HG03469 (cell line): ENCODE data around the gene LACC1.

Experiments used
- ATAC-seq: cut with Tn5 transposase; IDR thresholded peaks from one replicate; pipeline ENCODE4 v1.9.1; 2021; ENCODE audit warnings: mild to moderate bottlenecking, moderate library complexity, moderate number of reproducible peaks; ENCODE audit not compliant: unreplicated experiment

LACC1 gene

DNA sequence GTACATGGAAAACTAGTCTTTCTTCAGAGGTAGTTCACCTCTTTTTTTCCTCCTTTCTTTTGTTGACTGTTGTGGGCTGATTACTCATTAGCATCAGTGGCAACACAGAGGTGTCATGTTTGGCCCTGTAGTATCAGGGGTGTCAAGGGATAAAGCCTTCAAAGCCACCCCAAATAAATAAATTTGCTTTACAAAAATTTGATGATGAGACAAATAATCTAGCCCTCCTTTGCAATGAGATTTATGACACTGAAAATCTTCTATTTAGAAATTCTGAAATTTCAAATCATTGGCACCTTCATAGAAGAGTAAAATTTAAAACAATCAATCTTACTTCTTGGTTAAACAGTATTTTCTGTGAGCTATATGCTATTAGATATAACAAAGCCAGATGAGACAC is 1.9 kb downstream of the LACC1 start:
- ATAC-seq, result no peak

DNA sequence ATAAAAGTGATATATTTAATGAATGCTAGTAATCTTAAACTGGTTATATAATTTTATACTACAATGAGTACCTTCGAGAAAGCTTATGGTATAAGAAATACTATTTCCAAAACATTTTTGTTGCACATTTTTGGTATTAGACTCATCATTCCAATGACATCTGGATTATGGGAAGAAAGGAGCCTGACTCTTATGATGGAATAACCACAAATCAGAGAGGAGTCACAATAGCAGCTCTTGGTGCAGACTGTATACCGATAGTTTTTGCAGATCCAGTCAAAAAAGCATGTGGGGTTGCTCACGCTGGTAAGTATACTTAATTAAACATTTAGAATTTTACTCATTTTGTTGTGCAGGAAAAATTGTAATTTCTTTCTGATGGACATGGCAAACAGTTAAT is 3.9 kb downstream of the LACC1 start:
- no peak for ATAC-seq

DNA sequence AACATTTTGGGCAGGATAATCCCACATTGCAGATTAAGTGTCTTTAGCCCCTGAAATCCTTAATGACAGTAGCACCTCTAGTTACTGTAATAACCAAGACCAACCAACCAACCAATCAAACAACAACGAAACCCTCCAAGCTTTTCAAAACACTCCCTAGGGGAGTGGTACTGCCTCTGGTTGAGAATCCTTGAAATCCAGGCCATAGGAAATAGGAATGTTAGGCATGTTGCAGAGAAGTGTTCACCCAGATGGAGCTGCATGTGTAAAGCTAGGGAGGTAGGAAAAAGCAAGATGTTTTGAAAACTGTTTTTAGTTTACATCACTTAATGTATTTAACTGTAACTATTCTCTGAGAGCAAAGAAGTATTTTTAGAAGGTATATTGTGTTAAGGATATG is 4.5 kb downstream of the LACC1 start:
- ATAC-seq, result no peak

DNA sequence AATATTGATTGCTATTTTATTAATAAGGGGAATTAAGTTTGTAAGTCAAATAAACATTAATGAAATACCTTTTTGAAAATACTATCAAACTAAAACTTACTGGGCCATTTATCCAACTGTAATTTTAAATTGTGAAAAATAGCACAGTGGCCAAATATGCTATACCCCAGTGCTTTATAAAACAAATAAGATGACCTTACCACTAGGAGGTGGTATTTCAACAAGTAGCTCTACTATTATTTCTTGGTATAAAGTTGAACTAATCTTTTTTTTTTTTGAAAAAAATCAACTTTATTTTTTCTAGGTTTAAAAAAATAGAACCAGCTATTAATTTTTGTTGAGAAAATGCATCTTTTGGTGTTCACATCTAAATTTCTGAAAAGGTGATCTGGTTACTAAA is 14.7 kb downstream of the LACC1 start:
- no peak for ATAC-seq

DNA sequence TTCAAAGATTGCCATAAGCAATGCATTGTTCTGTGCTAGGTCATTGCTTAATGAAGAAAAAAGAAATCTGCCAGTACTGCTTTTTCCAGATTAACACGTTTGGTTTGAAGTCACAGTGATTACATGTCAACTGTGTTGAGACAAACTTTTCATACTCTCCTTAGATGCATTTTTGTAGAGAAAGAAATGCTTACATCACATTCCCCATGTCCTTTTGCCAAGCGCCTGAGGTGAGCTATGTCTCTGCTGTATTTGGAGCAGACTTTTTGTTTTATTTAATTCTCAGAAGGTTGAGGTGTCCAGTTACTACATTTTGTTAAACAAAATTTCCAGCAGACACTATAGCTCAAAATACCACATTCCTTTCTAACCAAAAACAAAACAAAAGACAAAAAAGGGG is 16.2 kb downstream of the LACC1 start:
- ATAC-seq, result no peak

DNA sequence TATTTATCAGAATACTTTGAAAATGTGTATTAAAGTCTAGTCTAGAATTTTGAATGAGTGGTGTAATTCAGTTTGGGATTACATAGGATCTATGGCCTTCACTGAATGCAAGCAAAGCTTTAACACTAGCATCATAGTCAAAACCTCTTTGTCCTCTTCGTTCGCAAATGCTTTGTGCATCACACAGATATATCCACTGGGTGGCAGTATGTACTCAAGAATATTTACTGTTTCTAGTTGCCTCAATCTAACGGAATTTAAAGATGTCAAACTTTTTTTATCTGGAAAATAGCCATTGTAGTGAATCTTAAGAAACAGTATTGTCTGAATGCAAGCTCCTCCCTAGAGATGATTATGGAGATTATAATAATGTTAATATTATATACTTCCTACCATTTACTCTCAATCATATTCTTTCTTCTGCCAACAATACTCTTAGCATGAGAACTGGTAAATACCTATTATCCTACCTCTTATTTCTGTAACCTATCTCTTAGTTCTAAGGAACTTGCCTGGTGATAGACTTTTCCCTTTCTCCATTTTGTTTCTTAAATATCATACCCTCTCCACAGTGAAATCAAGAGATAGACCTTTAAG is 25.8 kb downstream of the LACC1 start:
- ATAC-seq, result no peak

DNA sequence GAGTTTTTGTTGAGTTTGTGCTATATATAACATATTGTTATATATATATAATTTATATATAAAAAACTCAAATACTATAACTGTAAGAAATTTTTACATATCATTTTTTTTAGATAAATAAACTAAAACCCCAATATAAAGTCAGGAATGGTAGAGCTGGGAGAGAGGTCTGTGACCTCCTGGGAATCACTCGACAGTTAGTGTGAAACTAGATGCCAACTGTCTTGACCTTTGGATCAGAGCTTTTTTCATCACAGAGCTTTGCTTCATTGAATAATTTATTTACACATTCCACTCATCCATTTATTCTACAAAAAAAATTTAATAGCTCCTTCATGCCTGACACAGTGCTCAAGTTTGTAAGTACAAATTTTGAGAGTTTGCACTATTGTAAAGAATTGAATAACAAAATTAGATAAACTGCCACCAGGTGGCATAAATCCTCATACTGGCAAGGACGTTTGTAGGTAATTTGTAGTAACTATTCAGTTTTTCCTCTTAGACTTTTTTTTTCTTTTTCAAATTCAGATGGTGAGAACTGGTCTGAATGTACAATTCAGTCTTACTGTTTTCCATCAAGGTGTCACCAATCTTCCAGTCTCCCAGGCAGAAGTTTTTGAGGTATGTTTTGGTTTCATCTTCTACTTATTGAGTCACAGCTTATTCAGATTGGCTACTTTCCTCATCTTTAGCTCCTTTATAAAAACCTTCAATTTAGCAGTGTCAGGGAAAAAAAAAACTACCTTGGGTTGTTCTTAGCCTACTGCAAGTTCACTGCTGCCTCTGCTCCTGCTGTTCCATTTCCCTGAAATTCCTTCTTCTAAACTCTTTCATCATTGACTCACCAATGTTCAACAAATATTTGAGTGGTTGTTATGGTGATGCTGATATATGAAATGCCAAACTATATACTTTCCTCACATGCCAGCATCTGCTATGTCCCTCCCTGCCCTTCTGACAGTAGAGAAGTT is 28.7 kb downstream of the LACC1 start:
- ATAC-seq, result no peak

DNA sequence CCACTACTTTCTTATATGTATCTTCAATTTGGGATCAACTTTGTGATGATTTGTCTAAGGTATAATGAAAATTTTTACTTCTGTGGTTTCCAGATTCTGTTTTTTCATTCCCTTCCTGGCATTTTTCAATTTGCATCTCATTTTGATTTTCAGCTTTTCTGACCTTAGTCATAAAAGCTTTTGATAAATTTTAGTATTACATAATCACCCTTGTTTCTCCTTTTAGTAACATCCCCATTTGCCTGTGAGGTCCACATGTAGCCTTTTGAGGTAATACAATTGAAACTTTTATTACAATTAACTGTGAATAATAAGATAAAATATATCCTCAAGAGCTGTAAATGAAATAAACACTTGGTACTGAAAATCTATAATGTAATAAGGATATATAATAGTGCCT is 31.2 kb downstream of the LACC1 start:
- ATAC-seq, result no peak

DNA sequence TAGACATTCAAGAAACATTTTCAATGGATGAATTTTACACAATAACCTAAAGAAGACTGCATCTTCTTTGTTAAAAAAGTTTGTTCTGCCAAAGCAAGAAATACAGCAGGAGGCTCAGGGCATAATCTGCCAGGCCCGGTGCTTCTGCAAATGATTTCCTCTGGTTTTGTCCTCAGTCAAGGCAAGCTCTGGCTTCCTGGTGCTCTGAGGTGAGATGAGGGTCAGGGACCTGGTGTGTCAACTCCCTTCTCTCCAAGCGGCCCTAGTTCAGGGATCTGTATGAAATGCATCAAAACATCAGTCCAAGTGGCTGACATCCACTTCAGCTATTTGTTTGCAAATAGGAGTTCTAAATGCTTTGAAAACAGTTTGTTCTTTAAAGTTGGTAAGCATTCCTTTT is 31.6 kb downstream of the LACC1 start:
- ATAC-seq, result no peak

DNA sequence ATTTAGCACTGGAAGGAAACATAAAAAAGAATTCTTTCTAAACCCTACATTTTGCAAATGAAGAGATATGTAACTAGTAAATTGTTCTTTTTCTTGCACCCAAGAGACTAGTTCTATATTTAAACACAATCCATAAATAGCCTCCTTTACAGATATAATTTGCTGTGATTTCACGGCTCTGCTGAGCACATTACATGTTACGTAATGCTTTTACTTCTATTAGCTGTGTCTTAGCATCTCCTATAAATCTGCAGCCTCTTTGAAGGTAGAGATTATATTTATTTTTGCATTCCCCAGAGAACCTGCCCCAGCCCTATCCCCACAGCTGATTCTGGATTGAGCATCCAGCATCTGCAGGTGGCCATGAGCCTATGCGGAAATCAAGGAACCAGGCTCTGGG is 32.2 kb downstream of the LACC1 start:
- ATAC-seq, result no peak

DNA sequence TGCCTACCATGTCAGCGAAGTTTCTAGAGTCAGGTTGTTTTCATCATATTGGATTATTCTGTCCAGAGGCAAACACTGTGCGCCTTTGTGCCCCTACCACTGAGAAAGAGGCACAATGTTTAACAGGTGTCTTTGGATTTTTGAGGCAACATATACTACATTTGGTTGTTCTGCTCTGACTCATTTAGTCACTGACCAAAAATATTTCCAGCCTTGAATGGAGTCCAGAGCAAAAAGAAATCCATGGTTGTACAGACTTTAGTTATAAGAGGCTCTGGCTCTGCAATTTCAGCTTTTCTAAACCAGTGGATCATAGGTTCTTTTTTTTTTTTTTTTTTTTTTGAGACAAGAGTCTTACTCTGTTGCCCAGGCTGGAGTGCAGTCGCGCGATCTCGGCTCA is 35.7 kb downstream of the LACC1 start:
- ATAC-seq, result no peak

DNA sequence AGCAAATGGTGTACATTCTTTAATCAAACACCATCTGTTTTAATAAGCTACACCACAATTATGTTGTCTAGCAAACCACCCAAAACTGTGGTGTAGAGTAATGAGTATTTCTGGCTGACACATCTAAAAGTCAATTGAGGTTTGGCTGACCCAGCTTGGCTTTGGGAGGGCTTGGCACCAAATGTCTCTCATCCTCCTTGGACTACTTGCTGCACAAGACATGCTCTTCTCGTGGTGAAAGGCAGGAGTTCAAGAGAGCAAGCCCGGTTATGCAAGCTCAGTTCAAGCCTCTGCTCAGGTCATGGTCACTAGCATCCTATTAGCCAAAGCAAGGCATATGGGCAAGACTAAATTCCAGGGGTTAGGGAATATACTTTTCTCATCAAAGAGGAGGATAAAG is 37.1 kb downstream of the LACC1 start:
- ATAC-seq, result no peak

DNA sequence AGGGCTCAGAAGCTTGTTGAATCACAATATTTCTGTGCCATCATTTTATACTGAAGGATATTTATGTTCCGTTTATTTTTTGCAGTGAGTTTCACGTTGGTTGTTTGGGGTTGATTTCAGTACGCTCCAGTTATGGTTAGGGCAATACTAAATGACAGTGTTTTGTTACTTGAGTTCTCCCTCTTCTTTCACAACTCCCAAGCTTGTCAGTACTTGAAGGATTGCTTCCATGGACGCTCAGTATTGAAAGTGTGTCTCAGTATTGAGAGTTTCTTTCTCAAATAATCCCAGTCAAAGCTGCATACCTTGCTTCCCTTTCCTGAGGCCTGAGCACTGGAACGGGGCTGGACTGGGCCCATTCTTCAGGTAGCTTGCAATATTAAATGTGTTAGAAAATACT is 38.9 kb downstream of the LACC1 start:
- ATAC-seq, result no peak

DNA sequence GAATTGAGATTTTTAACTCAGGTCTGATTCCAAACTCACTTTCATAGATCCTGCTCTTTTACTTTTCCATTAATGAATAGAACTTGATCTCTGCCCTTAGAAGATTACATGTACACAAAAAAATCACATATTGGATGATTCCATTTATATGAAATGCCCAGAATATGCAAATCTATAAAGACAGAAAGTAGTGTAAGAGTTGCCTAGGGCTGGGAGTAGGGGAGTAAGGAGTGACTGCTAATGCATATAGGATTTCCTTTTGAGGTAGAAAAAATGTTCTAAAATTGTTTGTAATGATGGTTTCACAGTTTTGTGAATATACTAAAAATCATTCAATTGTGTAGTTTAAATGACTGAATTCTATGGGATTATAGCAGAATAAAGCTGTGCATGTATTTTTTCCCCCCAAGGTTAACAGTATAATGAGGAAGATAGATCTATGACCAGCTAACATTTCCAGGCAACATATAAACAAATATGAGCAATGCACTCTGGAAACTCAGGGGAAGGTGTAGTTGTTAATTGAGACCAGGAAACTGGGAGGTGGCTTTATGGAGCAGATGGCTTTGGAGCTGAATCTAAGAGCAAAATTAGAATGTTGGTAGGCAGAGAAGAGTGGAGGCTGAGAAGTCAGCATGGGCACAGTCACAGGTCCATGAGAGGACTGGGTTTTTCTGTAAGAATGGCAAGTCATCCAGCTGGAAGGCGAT is 41.4 kb downstream of the LACC1 start:
- no peak for ATAC-seq

DNA sequence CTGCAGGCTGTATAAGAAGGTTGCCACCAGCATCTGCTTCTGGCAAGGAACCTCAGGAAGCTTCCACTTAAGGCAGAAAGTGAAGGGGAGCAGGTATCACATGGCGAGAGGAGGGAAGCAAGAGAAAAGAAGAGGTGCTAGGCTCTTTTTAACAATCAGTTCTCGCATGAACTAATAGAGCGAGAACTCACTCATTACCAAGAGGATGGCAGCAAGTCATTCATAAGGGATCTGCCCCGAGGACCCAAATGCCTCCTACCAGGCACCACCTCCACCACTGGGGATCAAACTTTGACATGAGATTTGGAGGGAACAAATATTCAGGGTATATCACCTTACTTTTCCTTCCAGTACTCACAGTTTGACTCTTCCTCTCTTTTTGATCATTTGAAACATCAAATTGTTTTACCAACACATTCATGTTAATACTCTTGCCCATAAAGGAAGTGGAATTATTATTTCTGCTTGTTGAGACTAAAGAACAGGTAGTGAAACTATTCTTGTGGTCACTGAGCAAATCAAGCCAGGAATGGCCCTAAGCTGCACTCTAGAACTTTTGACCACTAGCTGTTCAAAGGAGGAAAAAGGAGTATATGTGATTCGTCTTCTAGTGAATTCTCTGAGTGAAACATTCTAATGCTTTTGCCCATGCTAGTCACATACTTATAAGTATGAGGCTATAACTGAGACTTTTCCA is 45.0 kb downstream of the LACC1 start:
- ATAC-seq, result peak; percentile 94

DNA sequence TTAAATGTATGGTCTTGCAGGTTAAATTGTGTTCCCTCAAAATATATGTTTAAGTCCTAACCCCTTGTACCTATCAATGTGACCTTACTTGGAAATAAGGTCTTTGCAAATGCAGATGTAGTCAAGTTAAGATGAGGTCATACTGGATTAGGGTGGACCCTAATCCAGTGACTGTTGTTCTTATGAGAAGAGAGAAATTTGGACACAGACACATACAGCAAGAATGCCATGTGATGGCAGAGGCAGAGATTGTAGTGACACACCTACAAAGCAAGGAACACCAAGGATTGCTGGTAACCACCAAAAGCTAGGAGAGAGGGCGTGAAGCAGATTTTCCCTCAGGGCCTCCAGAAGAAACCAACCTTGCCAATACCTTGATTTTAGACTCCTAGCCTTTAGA is 50.2 kb downstream of the LACC1 start:
- no peak for ATAC-seq

DNA sequence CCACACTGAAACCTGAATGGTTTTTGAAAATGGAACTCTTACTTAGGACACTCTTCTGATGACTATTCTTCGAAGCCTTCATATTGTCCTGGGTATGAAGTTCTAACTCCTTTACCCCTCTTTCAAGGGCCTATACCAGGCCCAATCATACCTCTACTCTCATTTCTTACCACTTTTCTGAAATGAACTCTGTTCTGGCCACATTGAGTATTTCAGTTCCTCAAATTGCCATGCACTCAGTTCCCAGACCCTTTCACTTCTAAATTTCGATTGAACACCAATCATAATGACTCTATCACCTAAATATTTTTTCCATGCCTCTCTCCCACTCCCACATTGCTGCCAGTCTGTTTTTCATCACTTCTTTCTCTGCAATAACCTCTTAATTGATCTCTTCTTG is 53.7 kb downstream of the LACC1 start:
- peak; percentile 99 for ATAC-seq

DNA sequence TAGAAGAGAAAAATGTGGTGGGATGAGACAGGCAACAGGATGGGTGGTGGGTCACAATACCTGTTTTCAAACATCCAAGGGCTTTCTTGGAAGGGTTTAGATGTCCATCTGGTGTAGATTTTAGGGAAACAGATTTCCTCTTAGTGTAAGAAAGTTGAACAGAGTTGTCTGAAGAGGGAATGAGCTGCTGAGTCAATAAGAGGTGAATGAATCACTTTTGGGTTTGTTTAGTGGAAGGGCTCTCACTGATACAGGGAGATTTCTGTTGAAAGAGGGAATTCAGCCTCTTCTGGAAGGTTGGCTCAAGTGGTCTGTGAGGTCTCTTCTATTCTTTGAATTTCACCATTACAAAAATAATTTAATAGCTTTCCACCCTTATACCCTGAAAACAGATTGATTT is 54.6 kb downstream of the LACC1 start:
- no peak for ATAC-seq

DNA sequence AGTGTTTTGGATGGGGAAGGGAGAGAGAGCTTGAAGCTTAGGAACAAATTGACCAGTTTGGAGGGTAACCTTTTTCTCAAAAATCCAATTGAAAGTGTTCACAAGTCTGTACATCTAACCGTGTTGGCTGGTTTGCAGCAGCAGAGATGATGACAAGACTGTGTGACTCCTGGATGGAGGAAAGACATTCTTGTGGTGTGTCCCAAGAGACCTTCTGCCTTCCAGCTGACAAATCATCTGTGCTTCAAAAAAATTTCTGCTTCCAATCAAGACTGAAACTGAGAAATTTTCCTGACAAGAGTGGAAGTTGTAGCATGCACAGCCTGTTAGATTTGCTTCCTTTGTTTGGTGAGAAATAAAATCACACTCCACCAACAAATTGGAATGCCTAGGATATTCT is 56.2 kb downstream of the LACC1 start:
- ATAC-seq, result no peak

DNA sequence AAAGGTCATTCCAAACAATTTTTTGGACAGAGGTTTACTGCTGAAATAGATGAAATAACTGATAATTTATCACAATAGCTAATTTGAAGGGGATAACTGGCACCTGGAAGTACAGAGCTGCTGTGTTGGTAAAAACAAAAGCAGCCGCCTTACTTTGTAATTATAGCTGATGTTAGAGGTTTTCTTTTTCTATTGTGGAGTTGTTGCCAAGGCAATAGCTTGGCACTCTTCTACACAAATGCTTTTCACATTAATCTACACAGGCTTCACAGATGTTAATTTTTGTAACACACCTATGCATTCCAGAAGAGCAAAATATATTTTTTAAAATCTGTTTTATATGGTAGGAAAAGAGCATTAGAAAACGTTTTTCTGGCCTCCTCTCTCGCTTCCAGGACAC is 56.9 kb downstream of the LACC1 start:
- no peak for ATAC-seq

DNA sequence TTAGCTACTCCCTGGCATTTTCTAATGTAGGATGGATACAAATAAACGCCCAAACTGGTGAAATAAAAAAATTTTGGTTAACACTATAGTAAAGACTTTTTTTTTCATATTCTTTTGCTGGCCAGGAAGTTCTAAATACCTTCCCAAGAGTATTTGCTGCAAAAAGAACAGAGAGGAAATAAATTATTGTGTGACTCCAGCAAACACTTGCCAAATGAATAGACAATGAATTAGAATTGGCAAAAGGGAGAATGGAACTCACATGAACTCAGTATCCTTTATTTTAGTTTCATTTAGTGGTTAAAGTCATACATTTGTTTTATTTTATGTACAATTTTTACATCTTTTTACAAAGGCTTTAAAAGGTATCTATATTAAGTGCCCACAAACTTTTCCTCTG is 58.1 kb downstream of the LACC1 start:
- ATAC-seq, result no peak
